ENCODE results near the gene GJC2. TPM values are rescaled to one million over a fixed set of nuclear protein-coding genes. Genes with fewer than 3 reads are reported as not detected.
"Not testable (repeated sequence)": the region's sequence is repeated elsewhere in the genome, so short reads cannot be mapped to it uniquely, and the experiment has no call there.

The GJC2 gene
- total RNA-seq, 1 donor, result 1.4 TPM

DNA sequence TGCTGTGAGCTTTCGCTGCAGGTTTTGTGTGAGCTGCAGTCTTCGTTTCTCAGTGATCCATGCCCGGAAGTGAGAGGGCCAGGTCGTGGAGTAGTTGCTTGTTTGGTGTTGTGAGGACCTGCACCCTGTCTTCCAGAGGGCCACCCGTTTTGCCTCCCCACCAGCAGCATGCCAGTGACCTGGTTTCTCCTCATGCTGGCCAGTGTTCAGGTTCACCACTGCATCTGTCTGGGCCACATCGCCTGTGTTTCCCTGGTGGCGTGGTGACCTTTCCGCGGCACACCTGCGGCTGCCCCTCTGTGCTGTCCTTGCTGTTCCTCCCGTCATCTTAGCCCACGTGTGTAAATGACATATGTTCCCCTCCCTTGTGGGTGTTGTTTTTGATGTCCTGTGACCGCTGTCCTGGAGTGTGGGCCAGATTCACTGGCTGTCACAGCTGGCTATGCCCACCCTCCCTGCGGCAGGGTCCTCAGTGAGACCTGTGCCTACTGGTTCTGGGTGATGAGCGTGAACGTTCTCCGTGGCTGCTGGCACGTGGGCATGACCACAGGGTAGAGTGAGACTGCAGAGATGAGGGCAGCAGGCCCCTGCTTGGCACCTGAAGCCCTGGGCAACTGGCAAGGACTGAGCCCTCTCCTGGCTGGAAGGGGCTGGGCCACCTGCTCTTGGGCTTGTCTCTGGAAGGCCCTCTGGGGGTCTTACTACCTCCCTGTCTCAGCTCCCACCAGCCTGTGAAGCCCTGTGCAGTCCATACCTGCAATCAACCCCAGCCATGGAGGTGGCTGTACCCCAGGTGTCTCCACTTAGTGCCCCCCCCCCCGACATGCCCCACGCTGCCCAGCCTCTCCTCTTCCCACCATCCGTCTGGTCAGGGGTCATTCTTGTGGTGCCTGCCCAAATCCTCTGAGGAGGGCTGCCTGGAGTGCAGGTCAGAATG is 23.1 kb downstream of the GJC2 start:
- TF ChIP-seq, protein P1, sequence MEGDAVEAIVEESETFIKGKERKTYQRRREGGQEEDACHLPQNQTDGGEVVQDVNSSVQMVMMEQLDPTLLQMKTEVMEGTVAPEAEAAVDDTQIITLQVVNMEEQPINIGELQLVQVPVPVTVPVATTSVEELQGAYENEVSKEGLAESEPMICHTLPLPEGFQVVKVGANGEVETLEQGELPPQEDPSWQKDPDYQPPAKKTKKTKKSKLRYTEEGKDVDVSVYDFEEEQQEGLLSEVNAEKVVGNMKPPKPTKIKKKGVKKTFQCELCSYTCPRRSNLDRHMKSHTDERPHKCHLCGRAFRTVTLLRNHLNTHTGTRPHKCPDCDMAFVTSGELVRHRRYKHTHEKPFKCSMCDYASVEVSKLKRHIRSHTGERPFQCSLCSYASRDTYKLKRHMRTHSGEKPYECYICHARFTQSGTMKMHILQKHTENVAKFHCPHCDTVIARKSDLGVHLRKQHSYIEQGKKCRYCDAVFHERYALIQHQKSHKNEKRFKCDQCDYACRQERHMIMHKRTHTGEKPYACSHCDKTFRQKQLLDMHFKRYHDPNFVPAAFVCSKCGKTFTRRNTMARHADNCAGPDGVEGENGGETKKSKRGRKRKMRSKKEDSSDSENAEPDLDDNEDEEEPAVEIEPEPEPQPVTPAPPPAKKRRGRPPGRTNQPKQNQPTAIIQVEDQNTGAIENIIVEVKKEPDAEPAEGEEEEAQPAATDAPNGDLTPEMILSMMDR (IDR thresholded peaks at IDR 0.05; ENCODE audit: extremely low read depth, low read depth, low read length), result no peak
- H3K36me3 ChIP-seq (ENCODE audit: insufficient read depth, low read length), result no peaks in the 10 kb centered on the region

DNA sequence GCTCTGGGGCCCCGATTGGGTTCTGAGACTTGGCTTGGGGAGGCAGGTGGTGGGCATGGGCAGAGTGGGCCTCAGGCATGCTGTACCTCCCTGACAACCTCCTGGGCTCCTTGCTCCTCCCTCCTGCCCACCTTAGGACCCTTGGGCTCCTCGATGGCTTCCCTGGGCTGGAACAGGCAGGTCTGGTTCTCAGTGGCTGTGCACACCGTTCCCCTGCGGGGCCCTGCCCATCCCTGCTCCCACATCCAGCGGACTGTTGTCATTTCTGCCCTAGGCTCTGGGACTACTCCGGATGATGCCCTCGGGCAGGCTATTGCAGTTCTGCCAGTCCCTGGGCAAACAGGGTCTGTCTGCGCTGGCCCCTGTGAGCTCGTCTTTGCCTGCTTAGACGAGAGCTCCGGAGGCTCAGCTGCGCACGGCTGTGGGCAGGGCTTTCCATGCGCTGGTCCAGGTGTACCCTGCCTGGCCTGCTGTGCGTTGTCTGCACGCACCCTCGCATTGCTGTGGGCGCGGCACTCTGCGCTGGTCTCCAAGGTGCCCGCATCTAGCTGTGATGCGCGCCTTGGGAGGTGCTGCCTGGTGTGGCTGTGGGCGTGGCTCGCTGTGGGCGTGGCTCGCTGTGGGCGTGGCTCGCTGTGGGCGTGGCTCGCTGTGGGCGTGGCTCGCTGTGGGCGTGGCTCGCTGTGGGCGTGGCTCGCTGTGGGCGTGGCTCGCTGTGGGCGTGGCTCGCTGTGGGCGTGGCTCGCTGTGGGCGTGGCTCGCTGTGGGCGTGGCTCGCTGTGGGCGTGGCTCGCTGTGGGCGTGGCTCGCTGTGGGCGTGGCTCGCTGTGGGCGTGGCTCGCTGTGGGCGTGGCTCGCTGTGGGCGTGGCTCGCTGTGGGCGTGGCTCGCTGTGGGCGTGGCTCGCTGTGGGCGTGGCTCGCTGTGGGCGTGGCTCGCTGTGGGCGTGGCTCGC is 24.1 kb downstream of the GJC2 start:
- H3K4me3 ChIP-seq (ENCODE audit: insufficient read depth, low read length), result not testable (repeated sequence)

More for the DNA sequence above, 23.1 kb downstream of the GJC2 start:
- Histone ChIP-seq H3K79me2 (ENCODE audit: insufficient read depth, low read length) (peaks cover 20% of the 10 kb centered on the region), H3K4me3 (ENCODE audit: insufficient read depth, low read length) (no peak overlapping the region), H3K4me1 (ENCODE audit: insufficient read depth, low read length) (no peaks in the 10 kb centered on the region), H3K27me3 (ENCODE audit: insufficient read depth, low read length) (no peaks in the 10 kb centered on the region), H3K9me3 (ENCODE audit: low read depth, low read length) (no peaks in the 10 kb centered on the region), H3K27ac (ENCODE audit: low read depth, low read length) (no peak overlapping the region), H3K4me2 (ENCODE audit: insufficient read depth, low read length) (no peak overlapping the region), H4K20me1 (ENCODE audit: insufficient read depth, low read length) (peaks cover 15% of the 10 kb centered on the region), H2AFZ (ENCODE audit: low read length) (no peak overlapping the region)
- DNase-seq (ENCODE audit: insufficient read length, low spot score, missing footprints), result peak; percentile 53

DNA sequence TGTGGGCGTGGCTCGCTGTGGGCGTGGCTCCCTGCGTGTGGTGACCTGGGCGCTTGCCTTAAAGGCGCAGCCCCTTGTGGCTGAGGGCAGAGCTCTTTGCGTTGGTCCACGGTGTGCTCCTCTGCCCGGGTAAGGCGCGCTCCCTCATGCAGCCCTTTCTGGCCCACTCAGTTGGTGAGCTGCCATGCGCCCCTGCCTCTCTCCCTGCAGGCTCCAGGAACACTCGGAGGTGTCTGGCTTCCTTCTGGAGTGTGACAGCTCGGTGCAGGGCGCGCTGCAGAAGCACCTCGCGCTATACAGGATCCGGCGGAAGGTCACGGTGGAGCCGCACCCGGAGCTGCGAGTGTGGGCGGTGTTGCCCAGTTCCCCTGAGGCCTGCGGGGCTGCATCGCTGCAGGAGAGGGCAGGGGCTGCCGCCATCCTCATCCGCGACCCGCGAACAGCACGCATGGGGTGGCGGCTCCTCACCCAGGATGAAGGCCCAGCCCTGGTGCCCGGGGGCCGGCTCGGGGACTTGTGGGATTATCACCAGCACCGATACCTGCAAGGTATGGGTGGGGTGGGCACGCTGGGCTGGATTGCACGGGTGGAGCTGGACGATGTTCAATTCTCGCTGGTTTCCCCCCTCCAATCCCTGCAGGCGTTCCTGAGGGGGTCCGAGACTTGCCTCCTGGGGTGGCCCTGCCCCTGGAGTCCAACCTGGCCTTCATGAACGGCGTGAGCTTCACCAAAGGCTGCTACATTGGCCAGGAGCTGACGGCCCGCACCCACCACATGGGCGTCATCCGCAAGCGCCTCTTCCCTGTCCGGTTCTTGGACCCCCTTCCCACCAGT is 25.0 kb downstream of the GJC2 start:
- Histone ChIP-seq H3K27me3 (ENCODE audit: insufficient read depth, low read length) (no peaks in the 10 kb centered on the region), H3K36me3 (ENCODE audit: insufficient read depth, low read length) (no peaks in the 10 kb centered on the region), H3K27ac (ENCODE audit: low read depth, low read length) (no peak overlapping the region), H4K20me1 (ENCODE audit: insufficient read depth, low read length) (peaks cover 15% of the 10 kb centered on the region), H3K4me3 (ENCODE audit: insufficient read depth, low read length) (no peak overlapping the region), H2AFZ (ENCODE audit: low read length) (no peak overlapping the region), H3K4me2 (ENCODE audit: insufficient read depth, low read length) (no peak overlapping the region), H3K79me2 (ENCODE audit: insufficient read depth, low read length) (peaks cover 15% of the 10 kb centered on the region), H3K4me1 (ENCODE audit: insufficient read depth, low read length) (no peaks in the 10 kb centered on the region), H3K9me3 (ENCODE audit: low read depth, low read length) (no peaks in the 10 kb centered on the region)
- TF ChIP-seq, protein P1 (IDR thresholded peaks at IDR 0.05; ENCODE audit: extremely low read depth, low read depth, low read length), result no peak
- no peak for DNase-seq (ENCODE audit: insufficient read length, low spot score, missing footprints)

More for the DNA sequence above, 24.1 kb downstream of the GJC2 start:
- H2AFZ ChIP-seq (ENCODE audit: low read length); H3K4me1 ChIP-seq (ENCODE audit: insufficient read depth, low read length); DNase-seq (ENCODE audit: insufficient read length, low spot score, missing footprints); H3K9me3 ChIP-seq (ENCODE audit: low read depth, low read length); H3K4me2 ChIP-seq (ENCODE audit: insufficient read depth, low read length); H3K27ac ChIP-seq (ENCODE audit: low read depth, low read length); H3K36me3 ChIP-seq (ENCODE audit: insufficient read depth, low read length); H3K27me3 ChIP-seq (ENCODE audit: insufficient read depth, low read length): not testable (repeated sequence)
- Histone ChIP-seq H4K20me1 (ENCODE audit: insufficient read depth, low read length) (peaks cover 15% of the 10 kb centered on the region), H3K79me2 (ENCODE audit: insufficient read depth, low read length) (peaks cover 16% of the 10 kb centered on the region)

Data from osteoblast (primary cell).